IMR-90 (cell line): Measurements from ENCODE around the gene TRPM6.

ENCODE experiments used
- CEBPB ChIP-seq: IDR thresholded peaks from 2 replicates; pipeline ENCODE4 v1.6.1; 2012; ENCODE audit warnings: low read depth, low read length, improper control_type of control experiment
- CTCF ChIP-seq: conservative IDR thresholded peaks from 2 replicates; pipeline ENCODE4 v1.5.1; 2012; ENCODE audit warnings: mild to moderate bottlenecking, low read depth, low read length, improper control_type of control experiment
- MAZ ChIP-seq: IDR thresholded peaks from 2 replicates; pipeline ENCODE4 v1.6.1; 2012; ENCODE audit warnings: low read depth, mild to moderate bottlenecking, low read length, improper control_type of control experiment, moderate library complexity, borderline replicate concordance
- MXI1 ChIP-seq: IDR thresholded peaks from 2 replicates; pipeline ENCODE4 v1.6.1; 2012; ENCODE audit warnings: low read depth, mild to moderate bottlenecking, low read length, moderate library complexity, borderline replicate concordance
- POLR2A ChIP-seq: IDR thresholded peaks from 2 replicates; pipeline ENCODE4 v1.6.1; 2012; ENCODE audit warnings: mild to moderate bottlenecking, low read depth, low read length

- no peak for TF ChIP-seq CTCF
- no peak for TF ChIP-seq CEBPB
- no peak for TF ChIP-seq MAZ
- no peak for TF ChIP-seq POLR2A
- no peak for TF ChIP-seq MXI1
These were observed 255 bp upstream of the TRPM6 start for GRCh38 chr9:74887981-74888370.
